Measurements from ENCODE around the gene INSR.

DNA sequence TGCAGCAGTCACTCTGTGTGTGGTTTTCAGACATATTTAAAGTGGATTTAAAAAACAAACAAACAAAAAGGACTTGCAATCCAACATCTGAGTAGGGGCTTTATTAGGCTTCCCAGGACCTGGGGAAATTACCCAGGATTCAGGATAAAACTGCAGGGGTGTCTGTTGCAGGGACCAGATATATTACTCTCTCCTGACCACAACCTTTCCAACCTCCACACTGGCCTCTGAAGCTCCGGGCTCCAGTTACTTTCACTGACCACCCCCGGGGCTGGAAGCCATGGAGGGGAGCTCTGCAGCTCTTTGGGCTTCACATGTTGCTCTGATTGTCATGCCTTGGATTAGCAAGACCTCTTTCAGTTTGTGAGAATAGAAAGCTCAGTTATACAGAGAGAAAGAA, 75.2 kb downstream of the INSR start:
- no peak for TF ChIP-seq POLR2A (IDR thresholded peaks at IDR 0.05; ENCODE audit: low read length)
- no peak for TF ChIP-seq GATA1 (IDR thresholded peaks at IDR 0.05; ENCODE audit: low read depth, low read length)
